Measurements from ENCODE around the gene LCOR. TPM values are rescaled to one million over a fixed set of nuclear protein-coding genes. Genes with fewer than 3 reads are reported as not detected.
A peak's percentile ranks its signal among the peaks of the same experiment; 100 is the strongest.

The LCOR gene
- total and polyA plus RNA-seq, 2 experiments from 2014 or later = 9.1 to 14.8 TPM

DNA sequence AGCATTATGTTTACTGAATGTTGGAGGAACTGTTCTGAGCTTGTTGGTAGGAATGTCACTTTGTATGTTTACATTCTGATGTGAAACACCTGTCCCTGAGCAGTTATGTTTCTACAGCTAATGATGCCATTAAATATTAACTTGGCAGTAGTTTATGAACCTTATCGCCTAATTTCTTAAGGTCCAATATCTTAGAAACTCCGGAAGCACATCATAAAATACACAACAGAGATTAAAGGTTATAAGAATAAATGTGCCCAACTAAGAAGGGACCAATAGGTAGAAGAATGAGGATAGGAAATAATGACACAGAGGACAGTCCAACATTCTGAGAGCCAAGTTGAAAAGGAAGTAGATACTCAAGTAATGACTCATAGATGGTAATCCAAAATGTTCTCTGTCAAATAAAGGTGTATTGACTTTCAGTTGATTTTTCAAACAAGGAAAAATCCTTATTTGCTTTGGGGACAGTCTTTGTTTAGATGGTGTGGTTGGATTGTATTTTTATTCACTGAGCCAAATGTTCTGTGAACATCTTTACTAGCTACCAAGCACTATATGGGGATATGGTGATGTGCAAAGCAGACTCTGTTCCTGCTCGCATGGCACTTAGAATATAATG, 31.9 kb downstream of the LCOR start:
- H3K27ac ChIP-seq = peak overlapping the region; percentile 32; the same call in 1 of the 2 replicates
- WGBS, 2 experiments (ENCODE audit: low coverage in 1 of 2, low lambda C conversion rate in 2 of 2, missing lambda C conversion rate in 2 of 2) = 74 to 75% methylated on average over 3 of the region's 3 CpGs

GRCh38 chr10:96873086-96873485, 41.0 kb downstream of the LCOR start:
- Histone ChIP-seq H3K79me2 (ENCODE audit: insufficient read depth) (peaks cover 100% of the 10 kb centered on the region), H3K4me2 (ENCODE audit: unreplicated experiment) (no peak overlapping the region), H3F3A (ENCODE audit: insufficient read depth) (no peaks in the 10 kb centered on the region), H3K36me3 (ENCODE audit: low read depth) (no peaks in the 10 kb centered on the region), H4K20me1 (ENCODE audit: insufficient read depth) (peaks cover 28% of the 10 kb centered on the region; the same call in 1 of the 2 replicates), H3K27me3 (replicated peaks; ENCODE audit: insufficient read depth) (no peaks in the 10 kb centered on the region), H3K4me3 (no peak overlapping the region), H2AFZ (no peak overlapping the region), H3K9ac (no peak overlapping the region), H3K9me2 (ENCODE audit: insufficient read depth) (no peaks in the 10 kb centered on the region), H3K27ac (no peak overlapping the region), H3K4me1 (ENCODE audit: insufficient read depth) (no peaks in the 10 kb centered on the region), H3K9me3 (ENCODE audit: low read depth) (no peaks in the 10 kb centered on the region)
- DNase-seq = no peak
- TF ChIP-seq EZH2 (IDR thresholded peaks at IDR 0.05; ENCODE audit: insufficient read depth, poor library complexity, severe bottlenecking) (no peak), EZH2phosphoT487 (IDR thresholded peaks at IDR 0.05; ENCODE audit: insufficient read depth, low read depth) (no peak)
- in situ Hi-C loops (cut with MboI) = no loop called here

More for the DNA sequence above, 31.9 kb downstream of the LCOR start:
- Histone ChIP-seq H2AFZ (no peak overlapping the region), H4K20me1 (ENCODE audit: insufficient read depth) (peaks cover 44% of the 10 kb centered on the region), H3K36me3 (ENCODE audit: low read depth) (peaks cover 2% of the 10 kb centered on the region; the same call in 1 of the 2 replicates), H3K27me3 (replicated peaks; ENCODE audit: insufficient read depth) (no peaks in the 10 kb centered on the region), H3K79me2 (ENCODE audit: insufficient read depth) (peaks cover 100% of the 10 kb centered on the region), H3K4me1 (ENCODE audit: insufficient read depth) (peaks cover 16% of the 10 kb centered on the region), H3F3A (ENCODE audit: insufficient read depth) (peaks cover 12% of the 10 kb centered on the region), H3K9ac (no peak overlapping the region), H3K9me3 (ENCODE audit: low read depth) (no peaks in the 10 kb centered on the region), H3K4me2 (ENCODE audit: unreplicated experiment) (peak overlapping the region; percentile 24), H3K4me3 (no peak overlapping the region), H3K9me2 (ENCODE audit: insufficient read depth) (no peaks in the 10 kb centered on the region)
- in situ Hi-C loops (cut with MboI) = no loop called here
- DNase-seq = peak; percentile 73
- no peak for TF ChIP-seq EZH2 (IDR thresholded peaks at IDR 0.05; ENCODE audit: insufficient read depth, poor library complexity, severe bottlenecking)
- TF ChIP-seq EZH2phosphoT487 (IDR thresholded peaks at IDR 0.05; ENCODE audit: insufficient read depth, low read depth) = no peak

- Histone ChIP-seq H3K9me2 (ENCODE audit: insufficient read depth) (no peaks in the 10 kb centered on the region), H3K9ac (no peak overlapping the region), H3K27ac (no peak overlapping the region), H3F3A (ENCODE audit: insufficient read depth) (no peaks in the 10 kb centered on the region), H3K4me2 (ENCODE audit: unreplicated experiment) (no peak overlapping the region), H3K4me1 (ENCODE audit: insufficient read depth) (no peaks in the 10 kb centered on the region), H4K20me1 (ENCODE audit: insufficient read depth) (peaks cover 24% of the 10 kb centered on the region; the same call in 1 of the 2 replicates), H2AFZ (no peak overlapping the region), H3K79me2 (ENCODE audit: insufficient read depth) (peaks cover 100% of the 10 kb centered on the region), H3K9me3 (ENCODE audit: low read depth) (no peaks in the 10 kb centered on the region), H3K4me3 (no peak overlapping the region), H3K27me3 (replicated peaks; ENCODE audit: insufficient read depth) (no peaks in the 10 kb centered on the region), H3K36me3 (ENCODE audit: low read depth) (no peaks in the 10 kb centered on the region)
- TF ChIP-seq EZH2 (IDR thresholded peaks at IDR 0.05; ENCODE audit: insufficient read depth, poor library complexity, severe bottlenecking) (no peak), EZH2phosphoT487 (IDR thresholded peaks at IDR 0.05; ENCODE audit: insufficient read depth, low read depth) (no peak)
- in situ Hi-C loops (cut with MboI) = no loop called here
- 98% methylated on average over 7 of the region's 7 CpGs for WGBS, 2 experiments (ENCODE audit: low coverage in 1 of 2, low lambda C conversion rate in 2 of 2, missing lambda C conversion rate in 2 of 2)
- no peak for DNase-seq
These were observed 41.8 kb downstream of the LCOR start for GRCh38 chr10:96873756-96874467.

GRCh38 chr10:96878057-96878456, 46.0 kb downstream of the LCOR start:
- Histone ChIP-seq H3K4me3 (no peak overlapping the region), H3K27ac (no peak overlapping the region), H3K4me2 (ENCODE audit: unreplicated experiment) (no peak overlapping the region), H3K4me1 (ENCODE audit: insufficient read depth) (no peaks in the 10 kb centered on the region), H3K9me2 (ENCODE audit: insufficient read depth) (no peaks in the 10 kb centered on the region), H3K27me3 (replicated peaks; ENCODE audit: insufficient read depth) (no peaks in the 10 kb centered on the region), H3K79me2 (ENCODE audit: insufficient read depth) (peaks cover 100% of the 10 kb centered on the region), H3F3A (ENCODE audit: insufficient read depth) (no peaks in the 10 kb centered on the region), H4K20me1 (ENCODE audit: insufficient read depth) (peaks cover 27% of the 10 kb centered on the region; the same call in 1 of the 2 replicates), H2AFZ (no peak overlapping the region), H3K36me3 (ENCODE audit: low read depth) (no peaks in the 10 kb centered on the region), H3K9ac (no peak overlapping the region), H3K9me3 (ENCODE audit: low read depth) (no peaks in the 10 kb centered on the region)
- no peak for DNase-seq
- in situ Hi-C loops (cut with MboI) = no loop called here
- TF ChIP-seq EZH2phosphoT487 (IDR thresholded peaks at IDR 0.05; ENCODE audit: insufficient read depth, low read depth) (no peak), EZH2 (IDR thresholded peaks at IDR 0.05; ENCODE audit: insufficient read depth, poor library complexity, severe bottlenecking) (no peak)
- 82 to 85% methylated on average over 3 of the region's 3 CpGs for WGBS, 2 experiments (ENCODE audit: low coverage in 1 of 2, low lambda C conversion rate in 2 of 2, missing lambda C conversion rate in 2 of 2)

Data from GM23248 (cell line).